Measurements from ENCODE around the gene RFT1.

DNA sequence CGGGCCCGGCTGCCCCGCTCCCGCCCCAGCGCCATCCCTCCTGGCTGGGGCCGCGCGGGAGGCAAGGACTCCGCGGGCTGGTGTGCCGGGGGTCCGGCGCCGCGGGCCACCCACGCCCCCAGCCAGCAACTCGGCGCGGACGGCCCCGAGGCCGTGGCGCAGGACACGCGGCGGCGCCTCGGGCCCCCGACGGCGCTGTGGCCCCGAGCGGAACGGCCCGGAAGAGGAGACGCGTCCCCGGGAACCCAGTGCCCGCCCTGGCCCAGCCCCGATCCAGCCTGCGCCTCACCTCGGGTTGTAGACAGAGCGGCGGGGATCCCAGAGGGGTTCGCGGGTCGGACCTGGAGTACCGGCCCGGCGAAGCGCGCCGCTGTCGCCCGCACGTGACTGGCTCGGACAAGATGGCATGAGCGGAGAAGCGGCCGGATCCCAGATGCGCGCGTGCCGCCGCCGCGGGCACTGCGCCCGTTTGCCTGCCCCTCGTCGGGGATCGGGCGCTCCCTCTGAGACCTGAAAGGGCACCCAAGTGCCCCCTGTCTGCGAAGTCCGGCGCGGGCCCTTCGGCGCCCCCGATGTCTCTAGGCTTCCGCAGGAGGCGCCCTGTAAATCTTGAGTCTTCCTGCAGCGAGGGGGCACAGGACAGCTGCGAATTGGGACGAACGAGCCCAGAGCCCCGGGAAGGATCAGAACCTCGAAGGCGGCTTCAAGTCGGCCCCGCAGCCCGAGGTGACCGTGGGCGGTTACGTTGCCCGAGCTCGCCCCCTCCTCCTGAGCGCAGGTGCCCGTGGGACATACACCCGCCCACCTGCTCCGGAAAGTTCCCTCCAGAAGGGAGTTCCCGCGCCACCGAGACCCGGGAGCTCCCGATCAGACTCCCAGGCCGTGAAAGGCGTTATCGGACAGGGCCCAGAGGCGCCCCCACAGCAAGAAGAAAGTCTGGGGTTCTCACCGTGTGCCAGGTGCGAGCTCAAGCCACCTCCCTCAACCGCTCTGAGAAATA is 83.8 kb downstream of the RFT1 start:
- TF ChIP-seq, protein P1, sequence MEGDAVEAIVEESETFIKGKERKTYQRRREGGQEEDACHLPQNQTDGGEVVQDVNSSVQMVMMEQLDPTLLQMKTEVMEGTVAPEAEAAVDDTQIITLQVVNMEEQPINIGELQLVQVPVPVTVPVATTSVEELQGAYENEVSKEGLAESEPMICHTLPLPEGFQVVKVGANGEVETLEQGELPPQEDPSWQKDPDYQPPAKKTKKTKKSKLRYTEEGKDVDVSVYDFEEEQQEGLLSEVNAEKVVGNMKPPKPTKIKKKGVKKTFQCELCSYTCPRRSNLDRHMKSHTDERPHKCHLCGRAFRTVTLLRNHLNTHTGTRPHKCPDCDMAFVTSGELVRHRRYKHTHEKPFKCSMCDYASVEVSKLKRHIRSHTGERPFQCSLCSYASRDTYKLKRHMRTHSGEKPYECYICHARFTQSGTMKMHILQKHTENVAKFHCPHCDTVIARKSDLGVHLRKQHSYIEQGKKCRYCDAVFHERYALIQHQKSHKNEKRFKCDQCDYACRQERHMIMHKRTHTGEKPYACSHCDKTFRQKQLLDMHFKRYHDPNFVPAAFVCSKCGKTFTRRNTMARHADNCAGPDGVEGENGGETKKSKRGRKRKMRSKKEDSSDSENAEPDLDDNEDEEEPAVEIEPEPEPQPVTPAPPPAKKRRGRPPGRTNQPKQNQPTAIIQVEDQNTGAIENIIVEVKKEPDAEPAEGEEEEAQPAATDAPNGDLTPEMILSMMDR (IDR thresholded peaks at IDR 0.05 in 8 of 11, conservative IDR thresholded peaks at IDR 0.05 in 3 of 11), result peak; percentile 56 to 83 (median 67)
- no peak for TF ChIP-seq POLR2A (IDR thresholded peaks at IDR 0.05)

Data from spleen (tissue), 7 donors.